ENCODE data around the gene MKX. TPM values are rescaled to one million over a fixed set of nuclear protein-coding genes. Genes with fewer than 3 reads are reported as not detected.
"Not testable (repeated sequence)": the region's sequence is repeated elsewhere in the genome, so short reads cannot be mapped to it uniquely, and the experiment has no call there.

MKX gene
- total RNA-seq, 2 donors from 2014 or later, result 10.1 to 10.5 TPM

DNA sequence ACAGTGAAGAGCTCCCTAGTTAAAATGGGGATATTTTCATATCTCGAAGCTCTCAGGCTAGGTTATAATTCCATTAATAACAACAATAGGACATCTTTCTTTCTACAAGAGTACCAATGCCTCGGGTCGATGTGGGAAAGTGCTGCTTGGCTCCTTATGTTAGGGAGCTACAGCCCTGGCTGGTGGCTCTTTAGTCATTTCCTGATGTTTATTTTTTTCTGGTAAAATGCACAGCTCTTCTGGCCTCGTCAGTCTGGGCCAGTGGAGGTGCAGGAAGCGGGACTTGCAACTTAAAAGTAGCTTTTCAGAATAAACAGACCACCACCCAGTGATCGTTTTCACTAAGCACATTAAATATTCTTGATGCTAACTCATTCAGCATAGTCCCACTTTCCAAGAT is 58.3 kb downstream of the MKX start:
- Histone ChIP-seq H3K27ac (no peak overlapping the region), H3K9me3 (no peaks in the 10 kb centered on the region), H3K36me3 (no peaks in the 10 kb centered on the region), H3K4me3 (no peak overlapping the region), H3K4me1 (replicated peaks) (no peaks in the 10 kb centered on the region), H3K27me3 (replicated peaks; ENCODE audit: insufficient read depth) (no peaks in the 10 kb centered on the region)
- intact Hi-C loops (cut with DNase I), result no loop called here
- TF ChIP-seq, protein P1, sequence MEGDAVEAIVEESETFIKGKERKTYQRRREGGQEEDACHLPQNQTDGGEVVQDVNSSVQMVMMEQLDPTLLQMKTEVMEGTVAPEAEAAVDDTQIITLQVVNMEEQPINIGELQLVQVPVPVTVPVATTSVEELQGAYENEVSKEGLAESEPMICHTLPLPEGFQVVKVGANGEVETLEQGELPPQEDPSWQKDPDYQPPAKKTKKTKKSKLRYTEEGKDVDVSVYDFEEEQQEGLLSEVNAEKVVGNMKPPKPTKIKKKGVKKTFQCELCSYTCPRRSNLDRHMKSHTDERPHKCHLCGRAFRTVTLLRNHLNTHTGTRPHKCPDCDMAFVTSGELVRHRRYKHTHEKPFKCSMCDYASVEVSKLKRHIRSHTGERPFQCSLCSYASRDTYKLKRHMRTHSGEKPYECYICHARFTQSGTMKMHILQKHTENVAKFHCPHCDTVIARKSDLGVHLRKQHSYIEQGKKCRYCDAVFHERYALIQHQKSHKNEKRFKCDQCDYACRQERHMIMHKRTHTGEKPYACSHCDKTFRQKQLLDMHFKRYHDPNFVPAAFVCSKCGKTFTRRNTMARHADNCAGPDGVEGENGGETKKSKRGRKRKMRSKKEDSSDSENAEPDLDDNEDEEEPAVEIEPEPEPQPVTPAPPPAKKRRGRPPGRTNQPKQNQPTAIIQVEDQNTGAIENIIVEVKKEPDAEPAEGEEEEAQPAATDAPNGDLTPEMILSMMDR (IDR thresholded peaks at IDR 0.05), result no peak
- no peak for DNase-seq (ENCODE audit: low spot score)
- WGBS, result 70% methylated on average over 6 of the region's 6 CpGs

DNA sequence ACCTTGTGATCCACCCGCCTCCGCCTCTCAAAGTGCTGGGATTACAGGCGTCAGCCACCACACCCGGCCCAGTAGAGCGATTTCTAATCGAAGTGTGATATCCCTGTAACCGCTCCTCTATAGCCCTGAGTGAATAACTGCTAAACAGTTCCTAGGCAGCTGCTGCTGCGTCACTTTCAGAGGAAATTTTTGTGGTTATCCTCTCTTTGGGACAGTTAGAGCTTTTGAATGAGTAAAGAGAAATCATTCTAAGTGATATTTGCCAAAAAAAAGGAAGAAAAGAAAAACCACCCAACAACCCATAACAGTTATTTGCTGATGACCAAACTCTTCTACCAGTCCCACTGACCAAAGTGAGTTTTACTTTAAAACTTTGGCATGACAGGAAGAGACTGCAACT is 59.9 kb downstream of the MKX start:
- Histone ChIP-seq H3K27ac (no peak overlapping the region), H3K9me3 (no peaks in the 10 kb centered on the region), H3K27me3 (replicated peaks; ENCODE audit: insufficient read depth) (no peaks in the 10 kb centered on the region), H3K4me1 (replicated peaks) (no peaks in the 10 kb centered on the region), H3K36me3 (no peaks in the 10 kb centered on the region), H3K4me3 (no peak overlapping the region)
- DNase-seq (ENCODE audit: low spot score), result no peak
- intact Hi-C loops (cut with DNase I), result no loop called here
- 86% methylated on average over 8 of the region's 8 CpGs for WGBS
- no peak for TF ChIP-seq POLR2AphosphoS5 (IDR thresholded peaks at IDR 0.05)
- TF ChIP-seq, protein P1 (IDR thresholded peaks at IDR 0.05), result no peak
- TF ChIP-seq POLR2A (IDR thresholded peaks at IDR 0.05), result no peak

DNA sequence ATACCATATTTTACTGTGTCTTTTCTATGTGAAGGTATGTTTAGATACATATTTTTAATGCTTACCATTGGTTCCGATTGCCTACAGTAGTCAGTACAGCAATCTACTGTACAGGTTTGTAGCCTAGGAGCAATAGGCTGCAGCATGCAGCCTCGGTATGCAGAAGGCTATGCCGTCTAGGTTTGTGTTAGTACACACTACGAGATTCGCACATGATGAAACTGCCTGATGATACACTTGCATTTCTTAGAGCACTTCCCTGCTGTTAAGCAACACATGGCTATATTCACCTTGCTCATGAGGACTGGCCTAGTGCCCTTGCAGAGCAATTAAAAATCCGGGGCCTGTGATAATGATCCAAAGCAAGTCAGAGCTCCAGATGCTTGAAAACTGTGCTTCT is 62.4 kb downstream of the MKX start:
- H3K9me3 ChIP-seq, result no peaks in the 10 kb centered on the region
- no peak overlapping the region for H3K27ac ChIP-seq
- H3K4me3 ChIP-seq, result no peak overlapping the region
- H3K36me3 ChIP-seq, result no peaks in the 10 kb centered on the region
- no peaks in the 10 kb centered on the region for H3K27me3 ChIP-seq (replicated peaks; ENCODE audit: insufficient read depth)
- 80% methylated on average over 6 of the region's 6 CpGs for WGBS
- TF ChIP-seq POLR2AphosphoS5 (IDR thresholded peaks at IDR 0.05) (no peak), POLR2A (IDR thresholded peaks at IDR 0.05) (no peak)
- TF ChIP-seq, protein P1 (IDR thresholded peaks at IDR 0.05), result no peak
- intact Hi-C loops (cut with DNase I), result no loop called here
- H3K4me1 ChIP-seq (replicated peaks), result peaks cover 2% of the 10 kb centered on the region
- no peak for DNase-seq (ENCODE audit: low spot score)

DNA sequence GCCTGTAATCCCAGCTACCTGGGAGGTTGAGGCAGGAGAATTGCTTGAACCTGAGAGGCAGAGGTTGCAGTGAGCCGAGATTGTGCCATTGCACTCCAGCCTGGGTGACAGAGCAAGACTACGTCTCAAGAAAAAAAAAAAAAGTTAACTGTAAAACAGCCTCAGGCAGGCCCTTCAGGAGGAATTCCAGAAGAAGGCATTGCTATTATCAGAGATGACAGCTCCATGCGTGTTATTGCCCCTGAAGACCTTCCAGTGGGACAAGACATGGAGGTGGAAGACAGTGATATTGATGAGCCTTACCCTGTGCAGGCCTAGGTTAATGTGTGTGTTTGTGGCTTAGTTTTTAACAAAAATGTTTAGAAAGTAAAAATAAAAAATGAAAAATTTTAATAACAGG is 63.8 kb downstream of the MKX start:
- H3K27me3 ChIP-seq (replicated peaks; ENCODE audit: insufficient read depth); H3K36me3 ChIP-seq; intact Hi-C loops (cut with DNase I); H3K4me1 ChIP-seq (replicated peaks); H3K9me3 ChIP-seq; DNase-seq (ENCODE audit: low spot score); H3K4me3 ChIP-seq; H3K27ac ChIP-seq: not testable (repeated sequence)
- 73% methylated on average over 3 of the region's 3 CpGs for WGBS

DNA sequence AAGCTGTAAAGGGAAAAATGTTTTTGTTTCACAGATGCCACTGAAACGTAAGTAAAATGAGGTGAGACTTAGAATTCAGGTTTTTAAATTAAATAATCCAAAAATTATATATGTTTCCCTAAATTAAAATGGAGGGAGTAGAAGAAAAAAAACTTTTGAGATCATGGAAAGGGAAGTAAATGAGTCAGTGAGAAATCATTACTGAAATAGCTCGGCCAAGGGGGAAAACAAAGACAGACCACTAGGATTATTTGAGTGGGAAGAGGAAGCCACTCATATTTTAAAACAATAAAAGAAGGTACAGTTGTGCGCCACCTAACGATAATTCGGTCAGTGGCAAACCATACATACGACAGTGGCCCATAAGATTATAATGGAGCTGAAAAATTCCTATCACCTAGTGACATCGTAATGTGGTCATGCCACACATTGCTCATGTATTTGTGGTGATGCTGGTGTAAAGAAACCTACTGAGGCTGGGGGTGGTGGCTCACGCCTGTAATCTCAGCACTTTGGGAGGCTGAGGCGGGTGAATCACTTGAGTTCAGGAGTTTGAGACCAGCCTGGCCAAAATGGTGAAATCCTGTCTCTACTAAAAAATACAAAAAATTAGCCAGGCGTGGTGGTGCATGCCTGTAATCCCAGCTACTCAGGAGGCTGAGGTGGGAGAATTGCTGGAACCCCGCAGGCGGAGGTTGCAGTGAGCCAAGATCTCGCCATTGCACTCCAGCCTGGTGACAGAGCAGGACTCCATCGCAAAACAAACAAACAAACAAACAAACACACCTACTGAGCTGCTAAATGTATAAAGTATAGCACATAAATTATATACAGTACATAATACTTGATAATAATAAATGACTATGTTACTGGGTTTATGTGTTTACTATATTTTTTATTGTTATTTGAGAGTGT is 64.7 kb downstream of the MKX start:
- Histone ChIP-seq H3K36me3 (no peaks in the 10 kb centered on the region), H3K27me3 (replicated peaks; ENCODE audit: insufficient read depth) (no peaks in the 10 kb centered on the region), H3K9me3 (no peaks in the 10 kb centered on the region), H3K4me3 (no peak overlapping the region), H3K4me1 (replicated peaks) (peaks cover 2% of the 10 kb centered on the region), H3K27ac (no peak overlapping the region)
- no peak for DNase-seq (ENCODE audit: low spot score)
- no peak for TF ChIP-seq POLR2AphosphoS5 (IDR thresholded peaks at IDR 0.05)
- TF ChIP-seq, protein P1 (IDR thresholded peaks at IDR 0.05), result no peak
- no peak for TF ChIP-seq POLR2A (IDR thresholded peaks at IDR 0.05)
- WGBS, result 92% methylated on average over 14 of the region's 14 CpGs
- intact Hi-C loops (cut with DNase I), result no loop called here
